AG09319 (cell line): ENCODE measurements around the gene DDAH1.

Source experiments
- DNase-seq: peaks from one replicate; pipeline ENCODE4 v3.0.0-alpha.2; 2010; ENCODE audit warnings: low read depth; ENCODE audit errors: extremely low read depth
- TF ChIP-seq, protein P1 (sequence below): IDR thresholded peaks from 2 replicates; pipeline ENCODE4 v1.5.1; 2011; ENCODE audit warnings: low read depth, mild to moderate bottlenecking, inconsistent platforms, low read length, moderate library complexity

Gene DDAH1

DNA sequence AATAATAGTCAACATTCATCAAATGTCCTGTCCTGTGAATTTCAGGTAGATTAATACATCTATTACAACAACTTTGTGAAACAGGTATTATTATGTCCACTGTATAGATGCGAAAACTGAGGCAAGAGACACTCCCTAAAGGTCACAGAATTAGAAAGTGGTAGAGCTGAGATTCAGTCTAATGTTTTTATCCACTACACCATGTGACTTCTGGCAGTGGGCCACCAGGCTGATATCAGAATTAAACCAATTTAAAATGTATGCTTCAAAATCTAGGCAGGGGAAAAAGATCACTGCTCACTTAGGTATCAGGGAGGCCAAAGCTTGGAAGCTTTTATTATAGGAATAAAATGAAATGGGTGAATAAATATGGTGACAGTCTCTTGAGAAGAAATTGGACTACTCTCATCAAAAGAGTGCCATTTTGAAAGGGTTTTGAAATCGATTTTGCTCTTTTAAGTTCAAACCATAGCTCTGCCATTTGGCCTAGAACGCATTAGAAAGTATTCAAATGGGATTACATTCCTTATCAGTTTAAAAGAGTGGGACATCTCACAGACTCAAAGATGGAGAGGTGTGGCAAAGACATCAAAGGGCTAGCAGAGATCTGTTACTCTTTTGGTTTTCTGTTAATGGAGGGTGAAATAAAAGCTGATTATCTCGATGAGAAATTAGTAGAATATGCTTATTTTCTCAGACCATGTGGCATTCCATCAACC, 1.9 kb downstream of the DDAH1 start:
- no peak for DNase-seq

GRCh38 chr1:85461216-85461918, 3.6 kb downstream of the DDAH1 start:
- DNase-seq: no peak
- TF ChIP-seq, protein P1, sequence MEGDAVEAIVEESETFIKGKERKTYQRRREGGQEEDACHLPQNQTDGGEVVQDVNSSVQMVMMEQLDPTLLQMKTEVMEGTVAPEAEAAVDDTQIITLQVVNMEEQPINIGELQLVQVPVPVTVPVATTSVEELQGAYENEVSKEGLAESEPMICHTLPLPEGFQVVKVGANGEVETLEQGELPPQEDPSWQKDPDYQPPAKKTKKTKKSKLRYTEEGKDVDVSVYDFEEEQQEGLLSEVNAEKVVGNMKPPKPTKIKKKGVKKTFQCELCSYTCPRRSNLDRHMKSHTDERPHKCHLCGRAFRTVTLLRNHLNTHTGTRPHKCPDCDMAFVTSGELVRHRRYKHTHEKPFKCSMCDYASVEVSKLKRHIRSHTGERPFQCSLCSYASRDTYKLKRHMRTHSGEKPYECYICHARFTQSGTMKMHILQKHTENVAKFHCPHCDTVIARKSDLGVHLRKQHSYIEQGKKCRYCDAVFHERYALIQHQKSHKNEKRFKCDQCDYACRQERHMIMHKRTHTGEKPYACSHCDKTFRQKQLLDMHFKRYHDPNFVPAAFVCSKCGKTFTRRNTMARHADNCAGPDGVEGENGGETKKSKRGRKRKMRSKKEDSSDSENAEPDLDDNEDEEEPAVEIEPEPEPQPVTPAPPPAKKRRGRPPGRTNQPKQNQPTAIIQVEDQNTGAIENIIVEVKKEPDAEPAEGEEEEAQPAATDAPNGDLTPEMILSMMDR: no peak

More for the DNA sequence above, 1.9 kb downstream of the DDAH1 start:
- TF ChIP-seq, protein P1: no peak

GRCh38 chr1:85460555-85461088, 4.3 kb downstream of the DDAH1 start:
- no peak for DNase-seq
- TF ChIP-seq, protein P1: no peak

- no peak for DNase-seq
- TF ChIP-seq, protein P1: no peak
These were observed 5.7 kb downstream of the DDAH1 start for GRCh38 chr1:85459290-85459689.

GRCh38 chr1:85454214-85454613, 10.7 kb downstream of the DDAH1 start:
- TF ChIP-seq, protein P1: no peak
- DNase-seq: no peak

- TF ChIP-seq, protein P1: no peak
- no peak for DNase-seq
These were observed 11.2 kb downstream of the DDAH1 start for GRCh38 chr1:85453640-85454194.

- no peak for DNase-seq
- TF ChIP-seq, protein P1: no peak
These were observed 12.0 kb downstream of the DDAH1 start for GRCh38 chr1:85452948-85453347.
